Stimulated activated CD8-positive, alpha-beta memory T cell treated with anti-CD3 and anti-CD28 coated beads, Interleukin-12 subunit alpha, Interleukin-12 subunit beta, amount 100 ng/mL, for 24 hours (primary cell): ENCODE results near the gene RYR1.

Experiments used
- DNase-seq: peaks from one replicate; pipeline ENCODE4 v3.0.0-alpha.2; 2020; ENCODE audit errors: extremely low read depth

RYR1 gene

GRCh38 chr19:38433268-38433733, at the start of gene RYR1:
RYR1 (plus strand) TSS chr19:38433691; CDS start chr19:38433830, 139 bp downstream.
- no peak for DNase-seq

DNA sequence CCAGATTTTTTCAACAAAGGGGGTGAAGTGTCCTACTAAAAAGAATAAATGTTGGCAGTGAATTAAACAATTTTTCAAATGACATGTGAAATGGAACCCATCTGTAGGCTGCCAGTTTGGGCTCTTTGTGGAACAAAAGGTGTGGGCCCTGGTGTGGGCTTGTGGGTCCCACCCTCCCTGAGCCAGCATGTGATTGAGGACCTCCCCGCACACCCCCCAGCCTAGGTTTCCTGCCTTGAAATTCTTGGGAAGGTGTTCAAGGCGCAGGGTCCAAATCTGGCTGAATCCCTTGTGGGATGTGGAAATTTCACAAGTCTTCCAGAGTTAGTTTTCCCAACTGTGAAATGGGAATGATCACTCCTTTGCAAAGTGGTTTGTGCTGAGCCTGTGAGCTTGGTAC, 49.7 kb upstream of the RYR1 start:
- DNase-seq = no peak

- no peak for DNase-seq
Observed at GRCh38 chr19:38384209-38385027, 49.1 kb upstream of the RYR1 start.

DNA sequence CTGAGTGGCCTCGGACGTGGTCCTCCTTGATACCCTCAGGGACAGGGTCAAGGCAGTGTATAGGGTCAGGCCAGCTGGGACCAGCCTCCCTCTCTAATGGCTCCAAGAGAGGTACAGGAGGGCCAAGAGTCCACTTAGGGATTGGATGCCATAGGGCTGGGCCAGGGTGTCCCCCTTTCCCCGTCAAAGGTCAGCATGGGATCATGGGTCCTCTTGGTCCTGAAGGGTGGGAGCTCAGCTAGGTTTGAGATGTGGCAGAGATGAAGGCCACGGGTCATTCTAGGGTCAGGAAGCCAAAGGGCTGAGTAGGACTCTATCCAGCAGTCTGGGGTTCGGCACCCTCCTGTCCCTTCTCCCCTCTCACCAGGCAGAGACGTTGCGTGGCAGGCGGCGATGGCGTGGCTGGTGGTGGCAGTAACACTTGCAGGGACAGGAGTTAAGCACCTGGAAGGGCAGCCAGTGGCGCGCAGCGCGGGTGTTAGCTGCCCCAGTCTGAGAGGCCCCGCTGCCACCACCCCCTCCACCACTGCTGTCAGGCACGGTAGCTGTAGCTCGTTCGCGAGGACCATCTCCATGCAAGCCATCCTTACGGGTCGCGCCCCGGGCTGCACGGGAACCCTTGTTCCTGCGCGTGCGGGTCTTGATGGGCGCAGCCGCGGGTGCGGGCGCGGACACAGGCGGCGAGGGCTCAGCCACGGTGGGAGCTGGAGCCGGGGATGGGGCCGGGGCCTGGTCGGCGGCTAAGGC, 48.3 kb upstream of the RYR1 start:
- DNase-seq = no peak

GRCh38 chr19:38385804-38386257, 47.7 kb upstream of the RYR1 start:
- no peak for DNase-seq

DNA sequence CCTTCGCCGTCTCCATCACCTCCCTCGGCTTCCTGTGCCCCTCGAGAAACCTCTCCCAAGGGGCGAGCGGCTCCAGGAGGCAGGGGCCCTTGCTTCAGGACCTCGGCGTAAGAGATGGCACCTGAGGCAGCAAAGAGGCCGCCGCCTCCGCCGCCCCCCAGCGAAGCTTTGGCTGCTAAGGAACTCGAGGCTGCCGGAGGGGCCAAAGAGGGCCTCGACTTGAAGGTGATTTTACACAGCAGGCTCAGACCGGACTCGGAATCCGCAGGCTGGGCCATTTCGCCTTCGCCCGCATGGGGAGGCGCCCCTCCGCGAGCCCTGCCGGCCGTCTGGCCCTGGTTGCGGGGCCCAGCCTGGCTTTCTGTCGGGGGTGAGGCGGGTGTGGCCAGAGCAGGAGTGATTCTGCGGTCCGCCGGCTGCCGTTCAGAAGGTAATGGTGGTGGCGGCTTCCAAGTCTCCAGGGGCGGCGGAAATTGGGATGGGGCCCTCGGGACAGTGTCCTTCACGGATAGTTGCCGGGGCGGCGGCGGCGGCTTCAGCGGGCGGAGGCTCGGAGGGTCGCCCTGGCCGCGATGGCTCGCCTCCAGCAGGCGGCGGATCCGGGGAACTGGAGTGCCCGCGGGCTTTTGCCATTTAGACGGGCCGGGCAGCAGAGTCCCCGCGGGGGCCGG, 47.1 kb upstream of the RYR1 start:
- no peak for DNase-seq

GRCh38 chr19:38386971-38387549, 46.4 kb upstream of the RYR1 start:
- no peak for DNase-seq

GRCh38 chr19:38387550-38388348, 45.7 kb upstream of the RYR1 start, which contains the start of gene GGN:
GGN (minus strand) TSS chr19:38388034; CDS start chr19:38387261, 773 bp downstream.
- DNase-seq = peak; percentile 51

- no peak for DNase-seq
Observed at GRCh38 chr19:38388349-38389100, 45.0 kb upstream of the RYR1 start, which contains the start of gene SPRED3. SPRED3 (plus strand) TSS chr19:38388697; CDS start chr19:38390303, 1,606 bp downstream.

DNA sequence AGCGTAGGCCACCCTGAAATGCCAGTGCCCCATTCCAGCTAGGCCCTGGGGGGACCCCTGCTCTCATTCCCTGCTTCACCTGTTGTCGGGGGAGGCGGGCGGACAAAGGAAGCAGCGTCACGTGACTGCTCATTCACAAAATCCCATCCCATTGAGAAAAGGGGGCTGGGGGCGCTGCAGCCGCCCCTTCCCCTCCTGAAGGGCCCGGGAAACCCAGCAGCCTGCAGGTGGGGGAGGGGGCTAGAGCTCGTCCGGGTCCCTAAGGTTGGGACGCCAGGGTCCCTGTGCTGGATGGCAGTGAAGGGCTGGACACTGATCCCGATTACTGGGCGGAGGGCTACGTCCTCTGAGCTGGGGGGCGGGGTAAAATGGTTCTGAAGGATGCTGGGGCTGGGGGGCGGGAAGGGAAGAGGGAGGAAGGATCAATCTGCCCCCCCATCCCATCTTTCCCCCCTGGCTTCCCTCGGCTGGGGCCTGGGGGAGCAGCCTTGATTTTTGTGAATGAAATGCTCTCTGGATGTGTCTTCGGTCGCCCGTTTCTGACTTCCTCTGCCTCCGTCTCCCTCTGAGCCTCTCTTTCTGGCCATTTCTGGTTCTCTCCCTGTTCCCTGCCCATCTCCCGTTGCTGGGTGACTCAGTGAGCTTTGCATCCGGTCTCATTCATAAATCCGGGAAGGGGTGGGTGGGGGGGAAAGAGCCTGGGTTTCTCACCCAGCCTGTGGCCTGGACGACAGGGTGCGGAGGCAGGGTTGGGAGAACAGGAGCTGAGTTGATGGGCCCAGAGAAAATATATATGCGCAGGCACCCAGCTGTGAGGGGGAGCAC, 44.2 kb upstream of the RYR1 start:
- no peak for DNase-seq

DNA sequence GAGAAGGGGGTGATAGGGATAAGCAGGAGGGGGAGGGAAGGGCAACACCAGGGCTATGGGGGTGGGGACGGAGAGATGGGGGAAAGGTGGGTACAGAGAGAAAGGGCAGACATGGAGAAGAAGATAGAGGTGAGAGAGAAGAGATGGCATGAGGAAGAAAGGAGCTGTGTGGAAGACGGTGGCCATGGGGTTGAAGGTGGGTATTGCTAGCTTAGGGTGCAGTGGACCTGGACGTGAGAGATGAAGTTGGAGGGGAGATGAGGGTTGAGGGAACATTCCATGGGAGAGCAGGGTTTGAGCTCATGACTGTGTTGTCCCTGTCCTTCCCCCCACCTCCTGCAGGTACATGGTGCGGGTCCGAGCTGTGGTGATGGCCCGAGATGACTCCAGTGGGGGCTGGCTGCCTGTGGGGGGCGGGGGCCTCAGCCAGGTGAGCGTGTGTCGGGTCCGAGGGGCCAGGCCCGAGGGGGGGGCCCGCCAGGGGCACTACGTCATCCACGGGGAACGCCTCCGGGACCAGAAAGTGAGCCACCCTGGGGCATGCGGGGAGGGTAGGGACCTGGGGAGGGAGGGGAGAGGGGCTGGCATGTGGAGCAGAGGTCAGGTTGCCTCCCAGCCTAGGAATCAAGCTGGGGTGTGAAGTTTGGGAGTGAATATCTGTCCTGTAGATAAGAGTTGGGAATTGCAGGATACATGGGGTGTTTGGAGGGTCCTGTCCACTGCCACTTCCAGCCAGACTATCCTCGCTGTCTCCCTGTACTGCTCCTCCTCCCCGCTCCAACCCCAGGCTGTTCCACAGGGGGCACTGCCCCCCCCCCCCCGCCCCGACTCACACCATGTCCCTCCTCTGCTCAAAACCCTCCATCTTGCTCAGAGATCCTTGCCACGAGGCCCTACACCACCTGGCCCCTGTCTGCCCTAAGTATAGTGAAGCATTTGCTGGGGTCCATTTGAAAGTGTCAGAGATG, 43.2 kb upstream of the RYR1 start:
- DNase-seq = no peak

DNA sequence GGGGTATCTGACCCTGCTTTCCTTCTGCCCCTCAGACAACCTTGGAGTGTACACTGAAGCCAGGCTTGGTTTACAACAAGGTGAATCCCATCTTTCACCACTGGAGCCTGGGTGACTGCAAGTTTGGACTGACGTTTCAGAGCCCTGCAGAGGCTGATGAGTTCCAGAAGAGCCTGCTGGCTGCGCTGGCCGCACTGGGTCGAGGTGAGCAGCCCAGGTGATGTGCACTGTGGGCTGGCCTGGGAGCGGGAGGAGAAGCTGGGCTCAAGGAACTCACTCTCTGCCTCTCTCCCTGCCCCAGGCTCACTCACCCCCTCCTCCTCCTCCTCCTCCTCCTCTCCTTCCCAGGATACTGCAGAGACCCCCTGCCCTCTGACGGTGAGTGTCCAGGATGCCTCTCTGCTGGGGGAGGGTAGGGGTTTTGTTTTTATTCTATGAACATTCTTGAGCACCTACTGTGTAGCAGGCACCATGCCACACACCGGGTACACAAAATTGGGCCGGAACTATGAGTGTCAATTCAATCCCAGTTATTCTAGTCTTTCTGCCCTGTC, 41.5 kb upstream of the RYR1 start:
- DNase-seq = no peak

DNA sequence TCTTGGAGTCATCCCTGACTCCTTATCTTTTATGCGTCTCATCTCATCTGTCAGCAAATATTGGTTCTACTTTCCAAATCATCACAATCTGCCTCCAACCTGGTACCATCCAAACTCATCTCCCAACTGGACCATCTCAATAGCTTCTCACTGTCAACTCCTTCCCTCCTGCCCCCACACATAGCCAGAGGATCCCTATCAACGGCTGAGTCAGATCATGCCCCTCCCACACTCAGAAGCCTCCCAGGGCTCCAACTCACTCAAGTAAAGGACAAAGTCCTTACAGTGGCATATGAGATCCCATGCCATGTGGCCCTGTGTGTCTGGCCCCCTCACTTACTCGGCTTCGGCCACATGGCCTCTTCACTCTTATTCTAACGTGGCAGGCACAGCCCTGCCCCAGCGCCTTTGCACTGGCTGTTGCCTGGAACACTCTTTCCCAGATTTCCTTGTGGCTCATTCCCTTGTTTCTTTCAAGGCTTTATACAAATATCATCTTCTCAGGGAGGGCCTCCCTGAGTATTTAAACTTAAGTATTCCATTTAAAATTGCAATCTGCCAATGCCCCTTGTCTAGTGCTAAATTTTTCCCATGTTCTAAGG, 40.7 kb upstream of the RYR1 start:
- no peak for DNase-seq

DNA sequence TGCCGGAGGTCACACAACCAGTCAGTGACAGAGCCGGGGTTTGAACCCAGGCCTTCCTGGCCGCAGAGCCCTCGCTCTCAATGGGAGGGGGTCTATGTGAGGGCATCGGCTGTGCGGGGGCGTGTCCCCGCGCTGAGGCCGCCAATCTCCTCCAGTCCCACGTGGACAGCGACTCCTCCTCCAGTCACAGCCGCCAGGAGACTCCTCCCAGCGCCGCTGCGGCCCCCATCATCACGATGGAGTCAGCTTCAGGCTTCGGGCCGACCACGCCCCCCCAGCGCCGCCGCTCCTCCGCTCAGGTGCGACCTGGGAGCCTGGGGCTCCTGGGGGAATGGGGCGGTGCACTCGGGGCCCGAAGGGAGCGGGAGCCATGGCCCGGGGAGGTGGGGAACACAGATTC, 39.0 kb upstream of the RYR1 start:
- peak; percentile 40 for DNase-seq

DNA sequence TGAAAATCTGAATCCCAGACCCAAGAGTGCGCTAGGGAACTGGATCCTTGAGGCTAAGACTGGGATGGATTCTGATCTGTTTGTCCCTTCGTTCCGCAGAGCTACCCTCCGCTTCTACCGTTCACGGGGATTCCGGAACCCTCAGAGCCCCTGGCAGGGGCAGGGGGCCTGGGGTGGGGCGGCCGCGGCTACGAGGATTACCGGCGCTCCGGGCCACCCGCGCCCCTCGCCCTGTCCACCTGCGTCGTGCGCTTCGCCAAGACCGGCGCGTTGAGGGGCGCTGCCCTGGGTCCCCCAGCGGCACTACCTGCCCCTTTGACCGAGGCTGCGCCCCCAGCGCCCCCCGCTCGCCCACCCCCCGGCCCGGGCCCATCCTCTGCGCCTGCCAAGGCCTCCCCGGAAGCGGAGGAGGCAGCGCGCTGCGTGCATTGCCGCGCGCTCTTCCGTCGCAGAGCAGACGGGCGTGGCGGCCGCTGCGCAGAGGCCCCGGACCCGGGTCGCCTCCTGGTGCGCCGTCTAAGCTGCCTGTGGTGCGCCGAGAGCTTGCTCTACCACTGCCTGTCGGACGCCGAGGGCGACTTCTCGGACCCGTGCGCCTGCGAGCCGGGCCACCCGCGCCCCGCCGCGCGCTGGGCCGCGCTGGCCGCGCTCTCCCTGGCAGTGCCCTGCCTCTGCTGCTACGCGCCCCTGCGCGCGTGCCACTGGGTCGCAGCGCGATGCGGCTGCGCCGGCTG, 37.9 kb upstream of the RYR1 start:
- DNase-seq = no peak

- DNase-seq = no peak
Observed at GRCh38 chr19:38399081-38399480, 34.4 kb upstream of the RYR1 start.

DNA sequence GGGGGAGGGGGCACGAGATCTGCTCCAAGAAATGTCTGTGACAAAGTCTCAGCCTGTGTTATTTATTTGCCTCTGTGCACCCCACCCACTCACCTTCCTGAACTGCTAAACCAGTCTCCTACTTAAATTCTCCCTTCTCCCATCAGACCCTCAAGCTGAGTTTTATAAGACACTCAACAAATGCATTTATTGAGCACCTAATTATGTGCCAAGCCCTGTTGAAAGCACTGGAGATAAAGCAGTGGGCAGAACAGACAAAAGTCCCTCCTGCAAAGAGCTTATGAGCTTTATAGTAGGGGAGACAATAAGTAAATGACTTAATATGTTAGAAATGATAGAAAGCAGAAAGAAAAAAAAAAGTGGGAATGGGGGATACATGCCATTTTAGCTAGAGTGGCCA, 34.0 kb upstream of the RYR1 start:
- no peak for DNase-seq
